ENCODE data around the gene TIMM10B. TPM values are rescaled to one million over a fixed set of nuclear protein-coding genes. Genes with fewer than 3 reads are reported as not detected.

Gene TIMM10B
- total RNA-seq, 1 donor from 2014 or later, result 45.0 TPM

DNA sequence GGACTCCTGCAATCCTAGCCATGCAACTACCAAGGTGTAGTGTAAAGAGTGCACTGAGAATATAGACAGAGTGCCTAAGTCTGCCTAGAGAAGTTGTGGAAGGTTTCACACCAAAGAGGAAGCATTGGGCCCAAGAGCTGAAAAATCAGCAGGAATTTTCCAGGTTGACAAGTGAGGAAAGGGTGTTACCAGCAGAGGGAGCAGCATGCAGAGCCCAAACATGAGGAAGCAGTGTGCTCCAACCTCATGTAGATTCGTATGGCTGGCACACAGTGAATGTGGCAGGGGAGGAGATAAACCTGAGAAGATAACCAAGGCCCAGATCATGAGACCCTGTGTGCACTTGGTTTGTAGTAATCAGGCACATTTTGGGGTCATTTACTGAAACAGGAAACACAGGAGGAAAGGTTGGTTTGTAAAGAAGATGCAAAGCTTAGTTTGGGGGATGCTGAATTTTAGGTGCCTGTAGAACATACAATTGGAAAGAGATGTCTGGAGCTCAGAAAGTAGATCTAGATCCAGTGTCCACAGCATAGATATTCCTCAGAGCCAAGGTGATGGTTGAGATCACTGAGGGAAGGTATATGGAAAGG lies 42.2 kb upstream of the TIMM10B start:
- H3K27ac ChIP-seq, result no peak overlapping the region
- intact Hi-C loops (cut with DNase I), result no loop called here
- ATAC-seq (peak; percentile 82), DNase-seq (no peak)
- no peaks in the 10 kb centered on the region for H3K9me3 ChIP-seq
- no peaks in the 10 kb centered on the region for H3K36me3 ChIP-seq
- H3K4me3 ChIP-seq, result no peak overlapping the region
- TF ChIP-seq, protein P1, sequence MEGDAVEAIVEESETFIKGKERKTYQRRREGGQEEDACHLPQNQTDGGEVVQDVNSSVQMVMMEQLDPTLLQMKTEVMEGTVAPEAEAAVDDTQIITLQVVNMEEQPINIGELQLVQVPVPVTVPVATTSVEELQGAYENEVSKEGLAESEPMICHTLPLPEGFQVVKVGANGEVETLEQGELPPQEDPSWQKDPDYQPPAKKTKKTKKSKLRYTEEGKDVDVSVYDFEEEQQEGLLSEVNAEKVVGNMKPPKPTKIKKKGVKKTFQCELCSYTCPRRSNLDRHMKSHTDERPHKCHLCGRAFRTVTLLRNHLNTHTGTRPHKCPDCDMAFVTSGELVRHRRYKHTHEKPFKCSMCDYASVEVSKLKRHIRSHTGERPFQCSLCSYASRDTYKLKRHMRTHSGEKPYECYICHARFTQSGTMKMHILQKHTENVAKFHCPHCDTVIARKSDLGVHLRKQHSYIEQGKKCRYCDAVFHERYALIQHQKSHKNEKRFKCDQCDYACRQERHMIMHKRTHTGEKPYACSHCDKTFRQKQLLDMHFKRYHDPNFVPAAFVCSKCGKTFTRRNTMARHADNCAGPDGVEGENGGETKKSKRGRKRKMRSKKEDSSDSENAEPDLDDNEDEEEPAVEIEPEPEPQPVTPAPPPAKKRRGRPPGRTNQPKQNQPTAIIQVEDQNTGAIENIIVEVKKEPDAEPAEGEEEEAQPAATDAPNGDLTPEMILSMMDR (IDR thresholded peaks at IDR 0.05), result peak; percentile 67
- no peaks in the 10 kb centered on the region for H3K4me1 ChIP-seq
- no peaks in the 10 kb centered on the region for H3K27me3 ChIP-seq

DNA sequence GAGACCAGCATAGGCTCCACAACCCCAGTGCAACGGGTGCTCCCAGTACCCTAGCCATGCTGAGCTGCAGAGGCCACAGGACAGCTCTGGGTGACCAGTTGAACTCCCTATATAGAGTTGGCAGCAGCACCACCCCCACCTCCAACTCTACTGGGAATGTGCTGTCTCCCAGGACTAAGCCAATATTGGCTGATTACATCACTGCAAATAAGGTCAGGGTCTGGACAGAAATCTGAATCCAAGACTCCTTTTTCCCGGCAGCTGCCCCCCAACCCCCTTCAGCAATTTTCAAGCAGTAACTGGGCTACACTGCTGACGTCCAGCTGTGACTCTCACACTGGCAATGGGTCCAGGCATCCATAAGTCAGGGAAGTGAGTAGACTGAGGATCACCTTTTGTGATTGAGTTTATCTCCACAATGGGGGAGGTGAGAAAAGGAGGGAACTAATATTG lies 40.4 kb upstream of the TIMM10B start, which contains the start of gene HPX:
Gene HPX, minus strand, starts transcription at position 82 of the 453 bp plus-strand sequence. Its CDS starts 24 bp downstream, at position 58.
- DNase-seq (no peak), ATAC-seq (no peak)
- Histone ChIP-seq H3K27ac (no peak within 1 kb of the TSS), H3K27me3 (no peaks in the 10 kb centered on the region), H3K4me1 (no peaks in the 10 kb centered on the region), H3K9me3 (no peaks in the 10 kb centered on the region), H3K4me3 (no peak within 1 kb of the TSS), H3K36me3 (no peaks in the 10 kb centered on the region)
- intact Hi-C loops (cut with DNase I), result loop anchor here (5.0 kb wide), 1 partner anchor 59 kb away; no protein-coding TSS in a partner anchor
- TF ChIP-seq, protein P1 (IDR thresholded peaks at IDR 0.05), result no peak

DNA sequence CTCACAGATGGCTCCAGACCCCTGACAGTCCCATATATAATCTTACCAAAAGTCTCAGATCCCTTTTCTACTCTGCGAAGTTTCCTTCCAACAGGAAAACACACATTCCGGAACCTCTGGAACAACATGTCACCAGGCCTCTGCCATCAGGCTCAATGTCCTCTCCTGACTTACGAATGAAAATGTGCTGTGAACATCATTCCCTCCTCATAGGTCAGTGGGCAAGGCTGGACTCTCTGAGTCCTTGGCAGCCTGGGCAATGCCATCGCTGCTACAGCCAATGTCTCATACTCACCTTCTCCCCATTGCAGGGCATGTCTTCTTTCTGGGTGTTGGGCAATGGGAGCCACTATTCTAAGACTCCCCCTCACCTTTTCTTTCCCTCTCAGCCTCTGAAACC lies 38.9 kb upstream of the TIMM10B start:
- Histone ChIP-seq H3K4me1 (no peaks in the 10 kb centered on the region), H3K27ac (no peak overlapping the region), H3K4me3 (no peak overlapping the region), H3K36me3 (no peaks in the 10 kb centered on the region), H3K9me3 (no peaks in the 10 kb centered on the region), H3K27me3 (no peaks in the 10 kb centered on the region)
- intact Hi-C loops (cut with DNase I), result loop anchor here (5.0 kb wide), 1 partner anchor 60 kb away; no protein-coding TSS in a partner anchor
- no peak for ATAC-seq
- TF ChIP-seq, protein P1 (IDR thresholded peaks at IDR 0.05), result no peak
- no peak for DNase-seq

DNA sequence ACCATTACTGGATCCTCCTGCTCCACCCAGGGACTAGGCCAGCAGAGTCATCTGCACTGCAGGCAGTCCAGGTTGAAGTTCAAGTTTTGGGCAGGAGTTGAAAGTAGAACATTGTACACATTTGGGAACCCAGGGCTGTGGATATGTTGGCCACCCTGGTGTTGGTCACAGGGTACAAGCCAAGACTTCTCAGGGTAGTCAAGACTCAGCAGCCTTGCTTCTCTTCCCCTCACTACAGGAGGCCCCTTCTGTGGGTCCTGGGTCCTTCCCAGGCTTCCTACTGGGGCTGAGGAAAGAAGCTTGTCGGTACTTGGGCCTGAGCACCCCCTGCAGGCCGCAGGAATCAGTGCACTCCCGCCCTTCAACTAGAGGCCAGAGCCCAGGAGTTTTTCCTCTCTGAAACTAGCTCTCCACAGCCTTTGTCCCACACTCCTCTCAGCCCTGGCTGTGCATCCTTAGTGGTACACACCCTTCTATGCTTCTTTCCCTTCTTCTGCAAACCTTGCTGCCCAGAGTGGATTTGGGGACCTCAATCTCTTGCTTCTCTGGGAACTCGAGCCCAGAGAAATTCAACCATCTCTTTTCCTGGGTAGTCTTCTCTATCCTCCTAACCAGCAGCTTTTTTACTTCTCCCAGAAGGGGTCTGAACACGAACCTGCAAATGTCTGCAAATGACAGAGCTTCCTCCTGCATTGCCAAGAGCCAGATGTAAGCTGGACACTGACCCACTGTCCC lies 37.9 kb upstream of the TIMM10B start:
- peak; percentile 90 for ATAC-seq
- Histone ChIP-seq H3K27ac (no peak overlapping the region), H3K4me3 (no peak overlapping the region), H3K36me3 (no peaks in the 10 kb centered on the region), H3K4me1 (no peaks in the 10 kb centered on the region), H3K27me3 (no peaks in the 10 kb centered on the region), H3K9me3 (no peaks in the 10 kb centered on the region)
- TF ChIP-seq, protein P1 (IDR thresholded peaks at IDR 0.05), result peak; percentile 85
- peak; percentile 78 for DNase-seq
- intact Hi-C loops (cut with DNase I), result loop anchor here (5.0 kb wide), 1 partner anchor 61 kb away; no protein-coding TSS in a partner anchor

DNA sequence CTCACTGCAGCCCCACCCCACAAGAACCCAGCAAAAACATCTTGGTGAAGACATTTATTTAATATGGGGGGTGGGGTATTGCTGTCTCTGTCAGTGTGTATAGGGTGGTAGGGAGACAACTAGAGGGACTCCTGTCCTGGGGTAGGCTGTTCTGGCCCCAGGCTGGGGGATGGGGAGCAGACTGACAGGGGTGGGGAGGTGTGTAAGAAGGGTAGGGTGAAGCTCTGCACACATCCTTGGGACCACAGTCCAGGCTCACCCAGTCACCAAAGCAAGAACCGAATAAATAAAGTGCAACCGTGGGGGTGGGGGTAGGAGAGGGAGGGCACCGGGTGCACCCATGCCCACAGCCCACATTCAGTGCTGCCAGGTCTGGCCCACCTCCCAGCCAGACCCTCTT lies 32.7 kb upstream of the TIMM10B start:
- H3K4me3 ChIP-seq, result no peak overlapping the region
- intact Hi-C loops (cut with DNase I), result no loop called here
- H3K27ac ChIP-seq, result no peak overlapping the region
- H3K4me1 ChIP-seq, result no peaks in the 10 kb centered on the region
- peaks cover 48% of the 10 kb centered on the region for H3K36me3 ChIP-seq
- no peak for DNase-seq
- H3K27me3 ChIP-seq, result no peaks in the 10 kb centered on the region
- TF ChIP-seq, protein P1 (IDR thresholded peaks at IDR 0.05), result no peak
- no peak for ATAC-seq
- no peaks in the 10 kb centered on the region for H3K9me3 ChIP-seq
